Middle frontal gyrus (tissue), 1 donor: Measurements from ENCODE around the gene MSH3.
"Not testable (repeated sequence)": the region's sequence is repeated elsewhere in the genome, so short reads cannot be mapped to it uniquely, and the experiment has no call there.

Source experiments
- DNase-seq: peaks from one replicate; pipeline ENCODE4 v3.0.0-alpha.2; 2015; ENCODE audit warnings: low spot score; ENCODE audit errors: extremely low spot score

The MSH3 gene

GRCh38 chr5:80655231-80655774 is 851 bp downstream of the MSH3 start:
- no peak for DNase-seq

- DNase-seq: no peak
Observed at GRCh38 chr5:80656425-80656824, 2.0 kb downstream of the MSH3 start.

GRCh38 chr5:80659106-80659505 is 4.7 kb downstream of the MSH3 start:
- DNase-seq: no peak

GRCh38 chr5:80660661-80661060 is 6.2 kb downstream of the MSH3 start:
- not testable (repeated sequence) for DNase-seq

GRCh38 chr5:80662108-80662507 is 7.7 kb downstream of the MSH3 start:
- DNase-seq: no peak

- DNase-seq: no peak
Observed at GRCh38 chr5:80665057-80665456, 10.6 kb downstream of the MSH3 start.

- no peak for DNase-seq
Observed at GRCh38 chr5:80667384-80667783, 12.9 kb downstream of the MSH3 start.

GRCh38 chr5:80668016-80668969 is 13.8 kb downstream of the MSH3 start:
- DNase-seq: no peak

GRCh38 chr5:80672140-80672736 is 17.8 kb downstream of the MSH3 start:
- DNase-seq: no peak

GRCh38 chr5:80676706-80677105 is 22.3 kb downstream of the MSH3 start:
- DNase-seq: no peak

GRCh38 chr5:80686757-80687156 is 32.3 kb downstream of the MSH3 start:
- peak; percentile 32 for DNase-seq

- DNase-seq: no peak
Observed at GRCh38 chr5:80688648-80689420, 34.4 kb downstream of the MSH3 start.

- DNase-seq: no peak
Observed at GRCh38 chr5:80689627-80690026, 35.2 kb downstream of the MSH3 start.

GRCh38 chr5:80695666-80696065 is 41.2 kb downstream of the MSH3 start:
- DNase-seq: no peak

- DNase-seq: no peak
Observed at GRCh38 chr5:80696450-80696849, 42.0 kb downstream of the MSH3 start.

- no peak for DNase-seq
Observed at GRCh38 chr5:80697100-80697499, 42.6 kb downstream of the MSH3 start.

- DNase-seq: no peak
Observed at GRCh38 chr5:80698369-80698768, 43.9 kb downstream of the MSH3 start.

GRCh38 chr5:80701597-80701996 is 47.1 kb downstream of the MSH3 start:
- DNase-seq: no peak

- DNase-seq: no peak
Observed at GRCh38 chr5:80703291-80703690, 48.8 kb downstream of the MSH3 start.

GRCh38 chr5:80703747-80704146 is 49.3 kb downstream of the MSH3 start:
- DNase-seq: no peak

- no peak for DNase-seq
Observed at GRCh38 chr5:80704221-80704620, 49.8 kb downstream of the MSH3 start.
